NT2/D1 (cell line): Measurements from ENCODE around the gene COMMD7.

ENCODE experiments used
- DNase-seq: peaks from one replicate; pipeline ENCODE4 v3.0.0-alpha.2; 2011; ENCODE audit warnings: low read depth, low spot score
- H3K27me3 ChIP-seq: 2 replicates; pipeline ENCODE4 v1.6.0; 2011; ENCODE audit warnings: mild to moderate bottlenecking; ENCODE audit not compliant: insufficient read length, insufficient read depth
- H3K36me3 ChIP-seq: 2 replicates; pipeline ENCODE4 v1.6.1; 2011; ENCODE audit warnings: mild to moderate bottlenecking, low read length, mixed read lengths; ENCODE audit not compliant: insufficient read depth, insufficient read length
- H3K4me1 ChIP-seq: 2 replicates; pipeline ENCODE4 v1.5.1; 2011; ENCODE audit not compliant: insufficient read depth, insufficient read length
- H3K4me3 ChIP-seq: 2 replicates; pipeline ENCODE4 v1.5.1; 2011; ENCODE audit warnings: low read depth; ENCODE audit not compliant: insufficient read length
- H3K9ac ChIP-seq: 2 replicates; pipeline ENCODE4 v1.6.0; 2011; ENCODE audit warnings: low read depth; ENCODE audit not compliant: insufficient read length
- H3K9me3 ChIP-seq: 2 replicates; pipeline ENCODE4 v1.5.1; 2011; ENCODE audit warnings: mild to moderate bottlenecking, low read length; ENCODE audit not compliant: insufficient read depth
- SUZ12 ChIP-seq: IDR thresholded peaks from 2 replicates; pipeline ENCODE4 v1.6.1; 2011; ENCODE audit not compliant: insufficient read length, insufficient read depth; ENCODE audit errors: extremely low read depth
- YY1 ChIP-seq: IDR thresholded peaks from 2 replicates; pipeline ENCODE4 v1.6.1; 2011; ENCODE audit not compliant: insufficient read length, insufficient read depth
- ZNF274 ChIP-seq: IDR thresholded peaks from 2 replicates; pipeline ENCODE4 v1.6.1; 2011; ENCODE audit warnings: mild to moderate bottlenecking, low read depth, low read length

COMMD7 gene

DNA sequence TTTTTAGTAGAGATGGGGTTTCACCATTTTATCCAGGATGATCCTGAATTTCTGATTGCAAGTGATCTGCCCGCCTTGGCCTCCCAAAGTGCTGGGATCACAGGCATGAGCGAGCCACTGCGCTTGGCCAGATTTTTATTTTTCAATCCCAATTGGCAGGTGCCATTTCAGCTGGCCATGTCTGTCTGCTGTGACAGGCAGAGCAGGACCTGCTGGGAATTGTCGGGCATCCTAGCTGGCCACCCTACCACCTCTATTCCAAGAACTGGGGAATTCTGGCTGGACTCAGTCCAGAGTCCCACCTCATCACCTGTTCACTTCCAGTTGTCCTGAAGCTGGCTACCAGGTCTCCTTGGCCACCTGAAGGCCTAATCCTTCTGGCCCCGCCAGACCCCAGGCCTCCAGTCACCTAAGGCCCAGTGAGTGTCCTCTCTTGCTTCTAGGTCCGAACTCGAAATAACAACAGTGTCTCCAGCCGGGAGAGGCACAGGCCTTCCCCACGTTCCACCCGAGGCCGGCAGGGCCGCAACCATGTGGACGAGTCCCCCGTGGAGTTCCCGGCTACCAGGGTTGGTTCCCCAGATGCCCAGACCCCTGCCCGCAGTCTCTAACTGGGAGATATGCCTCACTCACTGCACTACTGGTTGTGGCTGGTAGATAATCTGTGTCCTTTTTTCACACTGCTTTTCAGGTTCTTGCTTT, 42.9 kb upstream of the COMMD7 start:
- no peak for TF ChIP-seq SUZ12
- TF ChIP-seq YY1, result no peak
- no peak for TF ChIP-seq ZNF274
- Histone ChIP-seq H3K4me3 (no peak overlapping the region), H3K36me3 (peaks cover 86% of the 10 kb centered on the region), H3K27me3 (no peaks in the 10 kb centered on the region), H3K9me3 (no peaks in the 10 kb centered on the region), H3K4me1 (no peaks in the 10 kb centered on the region), H3K9ac (no peak overlapping the region)
- no peak for DNase-seq

DNA sequence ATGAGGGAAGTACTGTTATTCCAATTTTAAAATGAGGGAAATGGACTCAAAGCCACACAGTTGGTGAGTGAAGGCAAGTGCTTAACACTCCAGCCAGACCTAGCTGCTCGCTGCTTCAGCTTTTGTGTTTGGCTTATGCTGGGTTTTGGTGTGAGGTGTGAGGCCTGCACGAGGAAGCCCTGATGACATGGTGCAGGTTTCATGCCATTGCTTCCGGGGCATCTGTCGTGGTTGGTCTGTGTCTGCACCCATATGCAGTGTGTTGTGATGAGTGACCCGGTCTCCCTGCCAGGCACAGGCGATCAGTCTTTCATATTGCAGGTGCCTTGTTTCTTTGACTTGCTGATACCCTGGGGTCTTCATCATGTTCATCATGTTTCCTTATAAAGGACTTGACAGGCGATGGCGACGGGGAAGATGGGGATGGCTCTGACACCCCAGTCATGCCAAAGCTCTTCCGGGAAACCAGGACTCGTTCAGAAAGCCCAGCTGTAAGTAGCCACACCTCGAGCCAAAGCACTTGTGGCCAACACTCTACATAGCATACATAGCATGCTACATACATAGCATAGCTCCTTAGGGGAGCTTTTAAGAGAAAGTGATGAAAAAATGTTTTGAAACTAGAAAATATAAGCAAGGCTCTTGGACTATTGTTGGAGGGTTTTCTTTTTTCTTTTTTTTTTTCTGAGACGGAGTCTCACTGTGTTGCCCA, 41.3 kb upstream of the COMMD7 start:
- H3K9ac ChIP-seq, result no peak overlapping the region
- DNase-seq, result no peak
- no peaks in the 10 kb centered on the region for H3K9me3 ChIP-seq
- TF ChIP-seq YY1 (no peak), SUZ12 (no peak), ZNF274 (no peak)
- H3K36me3 ChIP-seq, result peaks cover 89% of the 10 kb centered on the region
- H3K4me1 ChIP-seq, result peaks cover 4% of the 10 kb centered on the region
- no peak overlapping the region for H3K4me3 ChIP-seq
- H3K27me3 ChIP-seq, result no peaks in the 10 kb centered on the region

DNA sequence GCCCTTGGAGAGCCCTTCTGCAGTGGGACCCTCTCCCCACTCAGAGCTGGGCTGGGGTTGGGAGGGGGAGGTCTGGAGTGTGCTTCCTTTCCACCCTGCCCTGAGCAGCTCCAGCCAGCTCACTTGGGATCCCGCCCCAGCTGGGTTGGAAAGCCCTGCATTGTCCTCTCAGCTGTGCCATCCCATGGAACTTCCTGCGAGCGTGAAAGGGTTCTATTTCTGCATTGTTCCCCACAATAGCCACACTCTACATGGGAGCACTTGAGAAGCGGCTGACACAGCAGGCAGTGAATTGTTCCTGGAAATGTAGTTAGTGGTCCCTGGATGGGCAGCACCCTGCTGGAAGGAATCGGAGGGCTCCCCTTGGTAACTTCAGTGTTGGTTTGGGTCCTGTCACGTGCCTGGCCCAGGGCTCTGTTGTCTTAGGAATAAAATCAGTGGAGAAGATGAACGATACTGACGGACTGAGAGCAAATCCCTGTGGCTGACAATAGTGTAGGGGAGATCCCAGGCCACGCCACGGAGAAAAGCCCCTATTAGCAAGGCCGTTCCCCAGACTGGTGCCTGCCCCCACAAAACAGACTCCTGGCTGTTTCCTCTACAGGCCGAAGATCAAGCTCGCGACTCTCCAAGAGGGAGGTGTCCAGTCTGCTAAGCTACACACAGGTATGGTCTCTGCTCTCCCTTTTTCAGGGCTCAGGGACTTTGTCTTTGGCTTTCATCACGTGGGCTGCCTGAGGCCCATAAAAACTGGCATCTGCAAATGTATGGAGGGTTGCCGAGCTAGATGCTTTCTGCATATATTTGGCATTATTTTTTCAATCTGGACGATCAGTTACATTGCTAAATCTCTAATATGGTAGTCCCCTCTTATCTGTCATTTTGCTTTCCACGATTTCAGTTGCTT, 37.7 kb upstream of the COMMD7 start:
- Histone ChIP-seq H3K27me3 (no peaks in the 10 kb centered on the region), H3K36me3 (peaks cover 80% of the 10 kb centered on the region), H3K4me1 (peaks cover 14% of the 10 kb centered on the region), H3K4me3 (no peak overlapping the region), H3K9me3 (no peaks in the 10 kb centered on the region), H3K9ac (no peak overlapping the region)
- no peak for DNase-seq
- TF ChIP-seq SUZ12 (no peak), YY1 (no peak), ZNF274 (no peak)

DNA sequence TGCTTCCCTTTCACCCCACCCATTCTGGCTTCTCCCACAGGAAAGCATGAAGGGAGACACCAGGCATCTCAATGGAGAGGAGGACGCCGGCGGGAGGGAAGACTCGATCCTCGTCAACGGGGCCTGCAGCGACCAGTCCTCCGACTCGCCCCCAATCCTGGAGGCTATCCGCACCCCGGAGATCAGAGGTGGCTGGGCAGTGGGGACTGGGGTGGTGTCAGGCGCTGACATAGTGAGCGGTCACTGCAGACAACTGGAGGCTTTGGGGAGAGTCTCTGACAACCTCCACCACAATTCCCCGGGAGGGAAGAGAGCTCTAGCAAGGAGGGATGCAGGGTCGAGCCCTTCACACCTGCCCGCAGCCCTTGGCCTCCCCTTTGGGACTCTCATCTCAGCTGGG, 37.0 kb upstream of the COMMD7 start:
- Histone ChIP-seq H3K9me3 (no peaks in the 10 kb centered on the region), H3K9ac (peak overlapping the region; percentile 32), H3K4me3 (no peak overlapping the region), H3K36me3 (peaks cover 79% of the 10 kb centered on the region), H3K27me3 (no peaks in the 10 kb centered on the region), H3K4me1 (peaks cover 18% of the 10 kb centered on the region)
- no peak for DNase-seq
- no peak for TF ChIP-seq ZNF274
- no peak for TF ChIP-seq SUZ12
- TF ChIP-seq YY1, result no peak

DNA sequence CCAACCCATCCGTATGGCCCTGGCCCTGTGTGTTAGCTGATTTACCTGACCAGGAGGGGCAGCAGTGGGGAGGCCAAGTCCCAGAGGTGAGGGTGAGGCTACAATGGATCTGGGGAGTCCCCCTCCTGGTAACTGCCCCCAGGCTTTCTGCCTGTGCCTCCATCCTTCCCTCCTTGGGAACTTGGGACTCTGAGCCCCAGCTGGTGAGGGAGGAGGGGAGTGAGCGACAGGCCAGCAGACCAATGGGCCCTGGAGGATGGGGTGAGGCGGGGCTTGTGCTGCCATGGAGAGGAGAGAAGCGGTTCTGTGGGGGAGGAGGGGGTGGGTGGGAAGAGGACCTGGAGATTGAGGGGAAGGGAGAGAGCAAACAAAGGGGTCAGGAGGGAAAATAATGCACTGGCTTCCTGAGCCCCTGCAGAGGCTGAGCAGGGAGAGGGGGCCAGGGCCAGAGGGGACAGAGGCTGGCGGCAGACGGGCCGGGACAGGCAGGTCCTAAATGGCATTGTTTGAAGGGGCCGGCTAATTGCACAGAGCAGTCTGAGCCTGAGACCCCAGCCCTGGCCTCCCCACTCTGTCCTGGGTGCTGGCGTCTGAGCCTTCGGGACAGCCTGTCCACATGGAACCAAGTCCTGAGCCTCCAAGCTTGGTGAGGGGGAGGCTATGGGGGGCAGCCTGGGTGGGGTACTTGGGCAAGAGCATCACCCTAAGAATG, 36.4 kb upstream of the COMMD7 start:
- peaks cover 74% of the 10 kb centered on the region for H3K36me3 ChIP-seq
- no peaks in the 10 kb centered on the region for H3K9me3 ChIP-seq
- TF ChIP-seq YY1 (no peak), ZNF274 (no peak), SUZ12 (no peak)
- no peak for DNase-seq
- H3K9ac ChIP-seq, result peak overlapping the region; percentile 32
- peaks cover 19% of the 10 kb centered on the region for H3K4me1 ChIP-seq
- no peaks in the 10 kb centered on the region for H3K27me3 ChIP-seq
- H3K4me3 ChIP-seq, result no peak overlapping the region

DNA sequence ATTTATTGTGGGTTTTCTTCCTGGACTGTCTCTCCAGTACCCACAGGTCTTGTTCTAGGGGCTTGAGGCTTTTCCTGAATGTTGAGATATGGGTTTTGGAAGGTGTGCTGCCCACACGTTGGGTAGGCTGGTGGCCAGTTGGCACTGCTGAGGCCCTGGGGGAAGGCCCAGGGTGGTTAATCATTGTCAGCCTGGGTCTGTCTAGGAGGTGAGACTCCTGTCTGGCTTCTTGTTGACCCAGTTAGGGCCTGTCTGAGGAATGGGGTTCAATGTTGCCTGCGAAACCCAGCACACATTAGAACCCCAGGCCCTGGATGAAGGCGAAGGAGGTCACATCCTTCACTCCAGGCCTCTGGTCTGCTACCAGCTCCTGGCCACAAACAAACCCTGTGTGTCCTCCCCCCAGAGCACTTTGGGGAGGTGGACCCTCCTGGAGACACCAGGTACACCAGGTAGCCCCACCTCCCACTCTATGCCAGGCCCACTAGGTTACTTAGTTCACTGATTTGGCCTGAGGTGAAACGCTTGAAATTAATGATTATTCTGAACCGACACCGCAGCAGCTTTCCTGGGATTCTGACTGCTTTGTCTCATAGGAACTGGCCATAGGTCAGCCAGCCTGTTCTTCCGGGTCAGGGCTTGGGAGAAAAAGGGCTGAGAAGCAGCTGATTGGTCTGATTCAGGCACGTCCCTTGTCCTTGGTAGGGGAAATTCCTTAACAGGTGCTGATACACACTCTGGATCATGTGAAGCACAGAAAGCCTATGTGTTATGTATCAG, 34.1 kb upstream of the COMMD7 start:
- Histone ChIP-seq H3K9ac (no peak overlapping the region), H3K9me3 (no peaks in the 10 kb centered on the region), H3K36me3 (peaks cover 62% of the 10 kb centered on the region), H3K4me1 (peaks cover 22% of the 10 kb centered on the region), H3K27me3 (no peaks in the 10 kb centered on the region), H3K4me3 (no peak overlapping the region)
- TF ChIP-seq SUZ12 (no peak), YY1 (no peak), ZNF274 (no peak)
- DNase-seq, result no peak
